Smooth muscle cell (in vitro differentiated cells): ENCODE data around the gene RIOK2. TPM values are rescaled to one million over a fixed set of nuclear protein-coding genes. Genes with fewer than 3 reads are reported as not detected.

ENCODE experiments used
- DNase-seq: peaks from one replicate; lab custom pipeline; 2025; ENCODE audit not compliant: unreplicated experiment; lab: John Stamatoyannopoulos, UW
- H2AFZ ChIP-seq: fragments of 200-600 bp; sonication (generic); 2 replicates; pipeline ENCODE4 v1.6.0; 2016; ENCODE audit warnings: antibody characterized with exemption, low read depth, mild to moderate bottlenecking
- H3F3A ChIP-seq: fragments of 200-600 bp; sonication (generic); 2 replicates; pipeline ENCODE4 v1.6.0; 2017; ENCODE audit warnings: antibody characterized with exemption, low read depth
- H3K27ac ChIP-seq: fragments of 200-600 bp; sonication (generic); 2 replicates; pipeline ENCODE4 v1.5.1; 2016; ENCODE audit warnings: low read depth, mild to moderate bottlenecking
- H3K27me3 ChIP-seq: fragments of 200-600 bp; sonication (generic); 2 replicates; pipeline ENCODE4 v1.6.1; 2016; ENCODE audit warnings: low read depth, mild to moderate bottlenecking
- H3K36me3 ChIP-seq: fragments of 200-600 bp; sonication (generic); 2 replicates; pipeline ENCODE4 v1.5.1; 2016; ENCODE audit warnings: low read depth
- H3K4me1 ChIP-seq: fragments of 200-600 bp; sonication (generic); 2 replicates; pipeline ENCODE4 v1.5.1; 2016; ENCODE audit warnings: low read depth
- H3K4me2 ChIP-seq: fragments of 200-600 bp; sonication (generic); 2 replicates; pipeline ENCODE4 v1.6.0; 2016; ENCODE audit warnings: mild to moderate bottlenecking
- H3K4me3 ChIP-seq: fragments of 200-600 bp; sonication (generic); 2 replicates; pipeline ENCODE4 v1.5.1; 2016; ENCODE audit warnings: mild to moderate bottlenecking
- H3K79me2 ChIP-seq: fragments of 200-600 bp; sonication (generic); 2 replicates; pipeline ENCODE4 v1.6.0; 2016; ENCODE audit warnings: low read depth, mild to moderate bottlenecking
- H3K9ac ChIP-seq: fragments of 200-600 bp; sonication (generic); 2 replicates; pipeline ENCODE4 v1.6.0; 2016; ENCODE audit warnings: low read depth
- H3K9me3 ChIP-seq: fragments of 200-600 bp; sonication (generic); replicated peaks from 2 replicates; pipeline ENCODE4 v1.5.1; 2016; ENCODE audit warnings: low read depth
- H4K20me1 ChIP-seq: fragments of 200-600 bp; sonication (generic); 2 replicates; pipeline ENCODE4 v1.6.0; 2016; ENCODE audit warnings: low read depth
- CTCF ChIP-seq: fragments of 200-600 bp; sonication (generic); IDR thresholded peaks from 2 replicates; pipeline ENCODE4 v1.5.1; 2017; ENCODE audit warnings: borderline replicate concordance, mild to moderate bottlenecking, antibody characterized with exemption; ENCODE audit not compliant: insufficient read depth, poor library complexity, severe bottlenecking
- WGBS: methylation state at CpG from one replicate; pipeline ENCODE4 v1.1.7; 2016; ENCODE audit warnings: low lambda C conversion rate; 5-methylcytosine and 5-hydroxymethylcytosine counted together
- polyA plus RNA-seq: library from polyadenylated mRNA; unstranded; fragments of >200 nt; fragmentation: Nextera tagmentation; extraction: Ambion mirVana; gene quantifications from 2 replicates; pipeline ENCODE4 v1.2.1, GENCODE V29; 2016
- total RNA-seq: library from RNA; depleted of rRNA; stranded (reverse); fragments of >200 nt; gene quantifications from 2 replicates; pipeline ENCODE4 v1.2.3, GENCODE V29; 2014

The RIOK2 gene
- total and polyA plus RNA-seq, 2 experiments from 2014 or later, result 34.3 to 45.6 TPM

GRCh38 chr5:97135868-97136267 is 47.2 kb downstream of the RIOK2 start:
- H3K27ac ChIP-seq, result peak overlapping the region; percentile 32
- WGBS, result 80% methylated on average over 4 of the region's 4 CpGs
- DNase-seq, result no peak
- H2AFZ ChIP-seq, result no peak overlapping the region
- peaks cover 11% of the 10 kb centered on the region for H3F3A ChIP-seq
- H3K36me3 ChIP-seq, result no peaks in the 10 kb centered on the region
- H3K9ac ChIP-seq, result no peak overlapping the region
- TF ChIP-seq CTCF, result no peak
- H3K9me3 ChIP-seq, result no peaks in the 10 kb centered on the region
- no peaks in the 10 kb centered on the region for H4K20me1 ChIP-seq
- peaks cover 85% of the 10 kb centered on the region for H3K4me1 ChIP-seq
- H3K4me3 ChIP-seq, result no peak overlapping the region
- no peak overlapping the region for H3K4me2 ChIP-seq
- peaks cover 35% of the 10 kb centered on the region for H3K79me2 ChIP-seq
- H3K27me3 ChIP-seq, result no peaks in the 10 kb centered on the region

- DNase-seq, result no peak
- Histone ChIP-seq H3K9me3 (no peaks in the 10 kb centered on the region), H2AFZ (peak overlapping the region; percentile 12), H3K79me2 (peaks cover 27% of the 10 kb centered on the region), H4K20me1 (no peaks in the 10 kb centered on the region), H3K4me1 (peaks cover 87% of the 10 kb centered on the region), H3K4me2 (no peak overlapping the region), H3K36me3 (no peaks in the 10 kb centered on the region), H3K9ac (no peak overlapping the region), H3K27me3 (no peaks in the 10 kb centered on the region), H3K27ac (peak overlapping the region; percentile 79), H3F3A (peaks cover 11% of the 10 kb centered on the region), H3K4me3 (no peak overlapping the region)
- no peak for TF ChIP-seq CTCF
- 89% methylated on average over 3 of the region's 3 CpGs for WGBS
These were observed 48.4 kb downstream of the RIOK2 start for GRCh38 chr5:97134634-97135033.

GRCh38 chr5:97133101-97133500 is 49.9 kb downstream of the RIOK2 start:
- peak overlapping the region; percentile 10 for H3K9ac ChIP-seq
- H3K9me3 ChIP-seq, result no peaks in the 10 kb centered on the region
- DNase-seq, result no peak
- no peak overlapping the region for H3K4me3 ChIP-seq
- no peaks in the 10 kb centered on the region for H4K20me1 ChIP-seq
- H3K27me3 ChIP-seq, result no peaks in the 10 kb centered on the region
- H3K4me2 ChIP-seq, result peak overlapping the region; percentile 44
- peak overlapping the region; percentile 79 for H3K27ac ChIP-seq
- H2AFZ ChIP-seq, result peak overlapping the region; percentile 56
- H3K36me3 ChIP-seq, result no peaks in the 10 kb centered on the region
- peaks cover 77% of the 10 kb centered on the region for H3K4me1 ChIP-seq
- TF ChIP-seq CTCF, result no peak
- H3K79me2 ChIP-seq, result peaks cover 12% of the 10 kb centered on the region
- peaks cover 11% of the 10 kb centered on the region for H3F3A ChIP-seq

- Histone ChIP-seq H4K20me1 (no peaks in the 10 kb centered on the region), H3K27me3 (no peaks in the 10 kb centered on the region), H3K27ac (peak overlapping the region; percentile 79), H3K4me1 (peaks cover 65% of the 10 kb centered on the region), H3K4me3 (no peak overlapping the region), H3K79me2 (peaks cover 4% of the 10 kb centered on the region), H2AFZ (no peak overlapping the region), H3K4me2 (peak overlapping the region; percentile 44), H3K9me3 (no peaks in the 10 kb centered on the region), H3K9ac (peak overlapping the region; percentile 29), H3K36me3 (no peaks in the 10 kb centered on the region), H3F3A (peaks cover 11% of the 10 kb centered on the region)
- WGBS, result 81% methylated on average over 5 of the region's 5 CpGs
- TF ChIP-seq CTCF, result no peak
- no peak for DNase-seq
These were observed 51.1 kb downstream of the RIOK2 start for GRCh38 chr5:97131921-97132320.
